HG02973 (cell line): Measurements from ENCODE around the gene JPH2.
"Not testable (repeated sequence)": the region's sequence is repeated elsewhere in the genome, so short reads cannot be mapped to it uniquely, and the experiment has no call there.

Experiments
- ATAC-seq: cut with Tn5 transposase; IDR thresholded peaks from one replicate; pipeline ENCODE4 v1.9.1; 2021; ENCODE audit warnings: moderate library complexity; ENCODE audit not compliant: unreplicated experiment

The JPH2 gene

GRCh38 chr20:44159711-44160110, 27.3 kb downstream of the JPH2 start:
- no peak for ATAC-seq

- no peak for ATAC-seq
Measured at GRCh38 chr20:44159125-44159524, 27.9 kb downstream of the JPH2 start.

GRCh38 chr20:44157061-44157460, 29.9 kb downstream of the JPH2 start:
- ATAC-seq = no peak

- ATAC-seq = no peak
Measured at GRCh38 chr20:44154521-44155001, 32.4 kb downstream of the JPH2 start.

- ATAC-seq = no peak
Measured at GRCh38 chr20:44153636-44154043, 33.3 kb downstream of the JPH2 start.

- no peak for ATAC-seq
Measured at GRCh38 chr20:44151621-44152416, 35.2 kb downstream of the JPH2 start.

- no peak for ATAC-seq
Measured at GRCh38 chr20:44146272-44146671, 40.7 kb downstream of the JPH2 start.

- no peak for ATAC-seq
Measured at GRCh38 chr20:44145131-44145775, 41.7 kb downstream of the JPH2 start.

- no peak for ATAC-seq
Measured at GRCh38 chr20:44143936-44144335, 43.1 kb downstream of the JPH2 start.

GRCh38 chr20:44142413-44142812, 44.6 kb downstream of the JPH2 start:
- no peak for ATAC-seq

GRCh38 chr20:44141873-44142272, 45.1 kb downstream of the JPH2 start:
- ATAC-seq = no peak

GRCh38 chr20:44138867-44139266, 48.1 kb downstream of the JPH2 start:
- no peak for ATAC-seq

- ATAC-seq = no peak
Measured at GRCh38 chr20:44137266-44137801, 49.7 kb downstream of the JPH2 start.

GRCh38 chr20:44136579-44137265, 50.3 kb downstream of the JPH2 start:
- no peak for ATAC-seq

- ATAC-seq = no peak
Measured at GRCh38 chr20:44135417-44136204, 51.4 kb downstream of the JPH2 start.

GRCh38 chr20:44135012-44135412, 52.0 kb downstream of the JPH2 start:
- ATAC-seq = no peak

- ATAC-seq = no peak
Measured at GRCh38 chr20:44133424-44133823, 53.6 kb downstream of the JPH2 start.

GRCh38 chr20:44131704-44132103, 55.3 kb downstream of the JPH2 start:
- no peak for ATAC-seq

- no peak for ATAC-seq
Measured at GRCh38 chr20:44129911-44130718, 56.9 kb downstream of the JPH2 start.

GRCh38 chr20:44129300-44129699, 57.7 kb downstream of the JPH2 start:
- not testable (repeated sequence) for ATAC-seq
